Measurements from ENCODE around the gene LYPLAL1.

The LYPLAL1 gene

DNA sequence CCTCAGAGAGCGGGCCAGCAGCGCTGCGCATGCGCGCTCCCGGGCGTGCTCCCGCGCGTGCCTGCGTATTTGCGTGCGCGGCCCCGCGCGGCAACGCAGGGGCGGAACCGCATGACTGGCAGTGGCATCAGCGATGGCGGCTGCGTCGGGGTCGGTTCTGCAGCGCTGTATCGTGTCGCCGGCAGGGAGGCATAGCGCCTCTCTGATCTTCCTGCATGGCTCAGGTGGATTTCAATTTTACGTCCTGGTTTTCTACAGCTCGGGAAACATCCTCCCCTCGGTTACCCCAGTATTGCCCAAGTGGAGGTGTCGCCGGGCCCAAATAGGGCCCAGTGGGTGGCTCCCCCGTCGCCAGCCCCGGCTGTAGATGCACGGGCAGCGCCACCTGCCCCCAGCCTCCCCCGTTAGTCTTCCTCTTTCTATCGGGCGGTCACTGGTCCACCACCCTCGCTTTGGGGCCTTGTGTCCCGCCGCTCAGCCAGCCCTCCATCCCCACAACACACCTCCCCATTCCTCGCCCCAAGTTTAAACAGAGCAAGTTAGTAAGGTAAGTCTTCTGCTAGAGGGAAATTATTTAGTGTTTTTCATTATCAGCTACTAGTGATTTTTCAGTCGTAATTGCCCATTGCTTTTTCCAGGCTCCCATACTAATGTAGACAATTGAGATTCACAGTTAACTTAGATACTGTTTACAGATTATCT lies at the start of gene LYPLAL1:
LYPLAL1 (plus strand) TSS at position 121 of the 702 bp plus-strand sequence; CDS start at position 134, 13 bp downstream.
- peak; percentile 97 for DNase-seq (ENCODE audit: low spot score)

DNA sequence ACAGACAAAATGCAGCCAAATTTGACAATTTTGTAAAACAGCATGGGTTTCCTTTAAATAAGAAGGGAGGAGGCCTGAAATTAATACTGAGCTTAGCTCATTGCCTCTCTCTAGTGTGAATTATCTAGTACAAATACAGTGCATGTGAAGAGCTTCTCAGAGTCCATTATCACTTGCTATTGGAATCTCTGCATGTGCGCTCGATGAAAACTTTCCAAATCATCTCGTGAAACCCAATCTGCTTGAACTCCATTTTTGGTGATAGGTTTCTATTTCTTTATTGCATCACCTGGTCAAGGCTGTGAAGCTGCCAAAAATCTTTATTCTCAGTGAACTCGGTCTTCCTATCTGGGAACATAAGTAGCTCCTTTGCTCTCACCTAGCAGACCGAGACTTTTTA lies 49.5 kb upstream of the LYPLAL1 start:
- no peak for DNase-seq (ENCODE audit: low spot score)

DNA sequence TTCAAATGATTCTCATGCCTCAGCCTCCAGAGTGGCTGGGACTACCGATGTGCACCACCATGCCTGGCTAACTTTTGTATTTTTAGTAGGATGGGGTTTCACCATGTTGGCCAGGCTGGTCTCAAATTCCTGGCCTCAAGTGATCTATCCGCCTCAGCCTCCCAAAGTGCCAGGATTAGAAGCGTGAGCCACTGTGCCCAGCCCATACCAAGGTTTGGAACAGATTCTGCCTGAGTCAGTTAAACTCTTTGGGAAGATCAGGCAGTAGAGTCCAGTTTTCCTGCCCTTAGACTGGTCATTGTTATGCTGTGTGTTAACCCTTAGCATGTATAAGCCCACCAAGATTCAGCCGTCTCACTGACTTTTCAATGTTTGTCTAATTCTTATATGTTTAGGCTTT lies 48.3 kb upstream of the LYPLAL1 start:
- DNase-seq (ENCODE audit: low spot score) = no peak

- peak; percentile 27 for DNase-seq (ENCODE audit: low spot score)
Observed at GRCh38 chr1:219126377-219126776, 47.3 kb upstream of the LYPLAL1 start.

DNA sequence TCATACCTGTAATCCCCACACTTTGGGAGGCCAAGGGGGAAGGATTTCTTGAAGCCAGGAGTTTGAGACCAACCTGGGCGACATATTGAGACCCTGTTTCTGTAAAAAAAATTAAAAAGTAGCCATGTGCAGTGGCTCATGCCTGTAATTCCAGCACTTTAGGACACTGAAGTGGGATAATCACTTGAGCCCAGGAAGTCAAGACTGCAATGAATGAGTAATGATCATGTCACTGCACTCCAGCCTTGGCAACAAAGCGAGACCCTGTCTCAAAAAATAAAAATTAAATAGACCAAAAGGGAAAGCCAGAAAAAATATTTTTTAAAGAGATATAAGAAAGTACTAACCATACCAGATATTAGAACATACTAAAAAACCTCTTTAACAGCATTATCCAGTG lies 44.7 kb upstream of the LYPLAL1 start:
- DNase-seq (ENCODE audit: low spot score) = no peak

DNA sequence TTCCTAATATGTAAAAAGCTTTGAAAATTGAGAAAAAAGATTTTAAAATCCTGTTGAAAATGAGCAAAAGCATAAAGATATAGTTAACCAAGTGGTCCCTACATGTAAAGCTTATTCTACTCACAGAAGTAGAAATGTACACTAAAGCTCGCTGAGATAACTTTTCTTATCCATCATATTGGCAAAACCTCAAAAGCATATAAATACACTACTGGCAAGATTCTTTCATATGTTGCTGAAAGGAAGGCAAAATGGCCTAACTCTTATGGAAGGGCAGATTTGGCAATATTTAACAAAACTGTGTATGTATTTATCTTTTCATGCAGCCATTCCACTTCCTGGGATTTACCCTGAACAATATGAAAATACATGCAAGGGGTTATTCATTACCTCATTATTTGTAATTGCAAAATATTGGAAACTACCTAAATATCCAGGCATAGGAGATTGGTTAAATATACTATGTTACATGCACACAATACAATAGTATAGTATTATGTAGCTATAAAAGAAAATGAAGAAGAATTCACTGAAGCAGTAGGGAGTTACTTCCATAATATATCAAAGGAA lies 43.2 kb upstream of the LYPLAL1 start:
- DNase-seq (ENCODE audit: low spot score) = no peak

DNA sequence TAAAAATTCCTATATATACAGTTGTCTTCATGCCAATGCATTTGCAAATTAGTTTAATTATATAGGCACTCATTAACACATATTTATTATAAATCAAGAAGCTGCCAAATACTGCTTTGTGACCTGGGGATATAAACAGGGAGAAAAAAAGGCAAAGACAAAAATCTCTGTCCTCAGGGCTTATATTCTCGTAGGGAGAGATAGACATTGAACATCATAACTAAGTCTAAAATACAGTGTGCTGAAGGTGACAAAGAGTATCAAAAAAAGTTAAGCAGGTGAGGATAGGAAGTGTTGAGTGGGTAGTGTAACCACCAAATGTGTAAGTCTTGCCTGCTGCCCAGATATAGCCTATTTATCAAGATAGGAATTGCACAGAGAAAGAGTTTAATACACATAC lies 40.7 kb upstream of the LYPLAL1 start:
- DNase-seq (ENCODE audit: low spot score) = no peak

DNA sequence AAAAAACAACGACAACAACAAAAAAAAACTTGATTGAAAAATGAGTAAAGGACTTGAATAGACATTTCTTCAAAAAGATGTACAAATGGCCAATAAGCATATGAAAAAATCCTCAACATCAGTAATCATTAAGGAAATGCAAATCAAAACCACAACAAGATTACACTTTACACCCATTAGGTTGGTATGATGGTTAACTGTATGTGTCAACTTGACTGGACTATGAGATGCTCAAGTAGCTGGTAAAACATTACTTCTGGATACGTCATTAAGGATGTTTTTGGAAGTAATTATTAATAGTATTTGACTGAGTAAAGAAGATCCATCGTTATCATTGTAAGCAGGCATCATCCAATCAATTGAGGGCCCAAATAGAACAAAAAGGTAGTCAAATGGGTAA lies 34.9 kb upstream of the LYPLAL1 start:
- DNase-seq (ENCODE audit: low spot score) = no peak

DNA sequence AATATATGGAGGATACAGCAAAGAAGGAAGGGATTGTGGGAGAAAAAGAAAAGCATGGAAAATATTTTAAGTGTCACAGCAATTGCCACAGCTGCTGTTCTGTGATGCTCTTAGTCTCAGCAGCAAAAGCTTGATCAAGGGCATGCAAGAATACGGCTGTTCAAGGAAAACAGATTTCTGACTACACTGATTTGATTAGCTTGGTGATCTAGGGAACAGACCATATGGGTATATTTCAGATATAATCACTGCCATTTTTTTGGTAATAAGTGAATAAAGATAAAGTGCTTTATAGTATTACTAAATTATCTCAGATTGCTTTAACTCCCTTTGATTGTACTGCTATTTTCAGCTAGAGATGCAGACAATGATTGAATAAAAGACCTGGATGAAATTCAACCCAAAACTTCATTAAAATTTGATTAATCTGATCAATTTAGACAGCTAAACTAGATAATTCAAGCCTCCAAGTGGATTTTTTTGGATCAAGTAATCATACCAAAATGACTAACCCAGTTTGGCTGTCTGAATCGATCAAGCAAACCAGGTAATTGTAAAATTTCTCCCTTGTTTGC lies 33.3 kb upstream of the LYPLAL1 start:
- DNase-seq (ENCODE audit: low spot score) = no peak

- DNase-seq (ENCODE audit: low spot score) = no peak
Observed at GRCh38 chr1:219143735-219144134, 29.9 kb upstream of the LYPLAL1 start.

GRCh38 chr1:219144658-219145315 lies 28.9 kb upstream of the LYPLAL1 start:
- DNase-seq (ENCODE audit: low spot score) = no peak

DNA sequence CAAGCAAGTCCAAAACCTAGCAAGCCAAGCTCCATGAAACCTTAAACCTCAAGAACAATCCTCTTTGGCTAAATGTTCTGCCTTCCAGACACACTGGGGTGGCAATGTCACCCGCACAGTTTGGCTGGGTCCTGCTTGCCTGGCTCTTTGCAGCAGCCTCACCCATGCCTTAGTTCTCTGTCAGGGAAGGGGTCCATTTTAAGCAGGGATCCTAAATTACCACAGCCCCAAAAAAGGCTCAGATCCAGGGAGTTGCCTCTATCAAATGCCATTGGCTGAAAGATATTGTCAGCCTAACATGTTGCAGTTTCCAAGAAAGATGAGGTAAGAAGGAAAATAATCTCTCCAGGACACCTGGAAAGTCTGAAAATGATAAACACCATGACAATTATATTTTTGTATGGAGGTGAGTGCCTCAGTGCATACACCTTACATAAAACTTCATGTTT lies 26.1 kb upstream of the LYPLAL1 start:
- DNase-seq (ENCODE audit: low spot score) = no peak

DNA sequence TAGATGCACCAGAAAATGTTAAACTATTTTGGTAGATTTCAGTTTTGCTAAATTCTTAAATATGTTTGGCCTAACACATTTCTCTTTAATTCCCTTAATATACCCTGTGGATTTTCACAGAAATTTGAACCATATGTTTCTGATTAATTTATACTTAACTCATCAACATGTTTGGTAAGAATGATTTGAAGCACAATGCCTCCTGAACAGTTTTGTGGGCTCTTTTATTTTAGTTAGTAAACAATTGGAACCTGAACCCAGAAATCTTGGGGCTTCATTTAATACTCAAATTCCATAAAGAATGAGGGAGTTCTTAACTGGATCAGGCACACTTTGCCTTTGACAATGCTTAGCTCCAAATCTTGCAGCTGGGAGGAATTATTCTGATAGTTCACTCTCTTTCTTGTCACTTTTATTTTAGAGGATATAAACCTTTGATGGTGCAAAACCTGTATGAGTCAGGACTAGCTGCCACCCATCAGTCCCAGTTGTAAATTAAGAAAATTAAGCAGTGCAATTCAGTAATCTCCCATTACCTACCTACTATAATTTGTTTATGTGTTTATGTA lies 24.6 kb upstream of the LYPLAL1 start:
- no peak for DNase-seq (ENCODE audit: low spot score)

- no peak for DNase-seq (ENCODE audit: low spot score)
Observed at GRCh38 chr1:219149953-219150352, 23.7 kb upstream of the LYPLAL1 start.

GRCh38 chr1:219150913-219151312 lies 22.8 kb upstream of the LYPLAL1 start:
- DNase-seq (ENCODE audit: low spot score) = no peak

GRCh38 chr1:219151467-219151866 lies 22.2 kb upstream of the LYPLAL1 start:
- DNase-seq (ENCODE audit: low spot score) = no peak

DNA sequence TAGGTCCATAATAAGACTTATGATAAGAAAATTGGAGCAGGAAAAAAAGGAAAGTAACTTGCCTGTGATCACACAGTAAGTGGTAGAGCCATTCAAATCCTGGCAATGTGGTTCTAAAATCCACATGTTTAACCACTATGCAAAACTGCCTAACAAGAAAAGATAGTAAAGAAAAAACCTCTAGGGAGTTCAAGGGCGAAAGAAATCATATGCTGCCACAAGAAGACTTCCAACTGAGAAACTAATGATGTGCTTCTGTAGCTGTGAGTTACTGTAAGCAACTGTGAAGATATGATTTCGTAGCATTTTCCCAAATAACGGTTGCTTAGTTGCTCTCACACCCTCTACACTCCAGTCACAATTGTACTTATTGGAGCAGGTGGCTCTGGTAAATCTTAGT lies 20.9 kb upstream of the LYPLAL1 start:
- DNase-seq (ENCODE audit: low spot score) = no peak

DNA sequence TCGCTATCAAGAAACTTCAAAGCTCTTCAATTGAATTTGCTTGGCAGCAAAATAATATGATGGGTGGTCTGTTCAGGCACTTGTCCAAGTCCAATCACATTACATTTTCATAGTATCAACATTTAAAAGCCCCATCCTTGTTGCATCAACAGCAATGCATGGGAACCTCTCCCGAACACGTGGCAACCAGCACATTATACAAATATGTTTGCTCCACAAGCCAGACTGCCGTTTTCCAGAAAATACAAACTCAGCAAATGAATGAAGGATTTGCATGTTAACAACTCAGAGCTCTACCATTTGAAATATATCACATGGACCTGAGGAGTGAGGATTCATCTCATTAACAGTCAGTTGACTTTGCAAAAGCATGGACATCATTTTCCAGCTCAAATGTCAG lies 20.0 kb upstream of the LYPLAL1 start:
- no peak for DNase-seq (ENCODE audit: low spot score)

- DNase-seq (ENCODE audit: low spot score) = no peak
Observed at GRCh38 chr1:219155135-219155534, 18.5 kb upstream of the LYPLAL1 start.

DNA sequence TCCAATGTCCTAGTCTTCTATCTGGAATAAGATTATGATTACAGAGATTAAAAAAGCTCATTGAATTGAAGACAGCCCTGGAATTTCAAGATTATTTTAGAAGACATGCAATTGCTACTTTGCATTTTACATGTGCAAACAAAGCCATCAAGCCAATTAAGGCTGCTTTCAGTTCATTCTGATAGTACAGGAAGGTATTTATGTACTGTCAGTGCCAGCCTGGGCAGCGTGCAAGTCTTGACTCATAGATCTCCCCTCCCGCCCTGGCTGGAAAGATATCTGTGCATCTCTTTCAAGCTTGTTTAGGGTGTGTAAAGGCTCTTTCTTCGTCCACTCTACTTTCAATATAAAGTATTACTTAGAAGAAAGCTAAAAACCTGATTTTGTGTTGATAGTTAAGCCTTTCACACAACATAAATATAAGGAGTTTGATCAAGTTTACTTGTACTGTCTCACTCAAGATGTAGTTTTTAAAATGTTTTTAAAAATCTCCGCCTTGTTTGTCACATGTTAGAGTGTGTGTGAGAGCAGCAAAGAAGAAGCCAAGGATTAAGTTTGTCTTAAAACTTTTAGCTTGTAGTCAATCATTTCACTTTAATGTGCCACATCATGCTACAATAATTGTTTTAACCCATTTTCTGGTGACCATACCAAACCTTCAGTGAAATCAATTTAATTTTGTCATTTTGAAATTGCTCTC lies 13.6 kb upstream of the LYPLAL1 start:
- peak; percentile 35 for DNase-seq (ENCODE audit: low spot score)

- DNase-seq (ENCODE audit: low spot score) = no peak
Observed at GRCh38 chr1:219160967-219161366, 12.7 kb upstream of the LYPLAL1 start.

- no peak for DNase-seq (ENCODE audit: low spot score)
Observed at GRCh38 chr1:219161371-219161770, 12.3 kb upstream of the LYPLAL1 start.

All from GM03348 (cell line).